NCI-H146 treated with DMSO at 0.1 percent for 48 hours (cell line): ENCODE results near the gene HNRNPUL2.
A peak's percentile ranks its signal among the peaks of the same experiment; 100 is the strongest.

Experiments
- DNase-seq: peaks from one replicate; lab custom pipeline; 2025; ENCODE audit not compliant: unreplicated experiment; lab: John Stamatoyannopoulos, UW

HNRNPUL2 gene

DNA sequence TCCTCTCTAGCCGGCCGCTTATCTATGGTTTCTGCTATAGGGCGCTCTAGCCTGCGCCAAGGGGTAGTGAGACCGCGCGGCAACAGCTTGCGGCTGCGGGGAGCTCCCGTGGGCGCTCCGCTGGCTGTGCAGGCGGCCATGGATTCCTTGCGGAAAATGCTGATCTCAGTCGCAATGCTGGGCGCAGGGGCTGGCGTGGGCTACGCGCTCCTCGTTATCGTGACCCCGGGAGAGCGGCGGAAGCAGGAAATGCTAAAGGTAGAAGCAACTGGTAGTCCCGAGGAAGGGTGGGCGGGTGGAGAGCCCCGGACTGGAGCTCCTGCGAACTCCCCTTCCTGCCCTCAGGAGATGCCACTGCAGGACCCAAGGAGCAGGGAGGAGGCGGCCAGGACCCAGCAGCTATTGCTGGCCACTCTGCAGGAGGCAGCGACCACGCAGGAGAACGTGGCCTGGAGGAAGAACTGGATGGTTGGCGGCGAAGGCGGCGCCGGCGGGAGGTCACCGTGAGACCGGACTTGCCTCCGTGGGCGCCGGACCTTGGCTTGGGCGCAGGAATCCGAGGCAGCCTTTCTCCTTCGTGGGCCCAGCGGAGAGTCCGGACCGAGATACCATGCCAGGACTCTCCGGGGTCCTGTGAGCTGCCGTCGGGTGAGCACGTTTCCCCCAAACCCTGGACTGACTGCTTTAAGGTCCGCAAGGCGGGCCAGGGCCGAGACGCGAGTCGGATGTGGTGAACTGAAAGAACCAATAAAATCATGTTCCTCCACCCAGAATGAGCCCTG, 55.5 kb downstream of the HNRNPUL2 start, which contains the start of the genes LBHD1 and UQCC3:
Gene LBHD1 (minus strand): TSS at position 660 of the 782 bp plus-strand sequence. CDS start 2,236 bp downstream, outside the sequence.
Gene UQCC3 (plus strand): TSS at position 66 of the 782 bp plus-strand sequence. CDS start 73 bp downstream, at position 139.
- peak; percentile 77 for DNase-seq

DNA sequence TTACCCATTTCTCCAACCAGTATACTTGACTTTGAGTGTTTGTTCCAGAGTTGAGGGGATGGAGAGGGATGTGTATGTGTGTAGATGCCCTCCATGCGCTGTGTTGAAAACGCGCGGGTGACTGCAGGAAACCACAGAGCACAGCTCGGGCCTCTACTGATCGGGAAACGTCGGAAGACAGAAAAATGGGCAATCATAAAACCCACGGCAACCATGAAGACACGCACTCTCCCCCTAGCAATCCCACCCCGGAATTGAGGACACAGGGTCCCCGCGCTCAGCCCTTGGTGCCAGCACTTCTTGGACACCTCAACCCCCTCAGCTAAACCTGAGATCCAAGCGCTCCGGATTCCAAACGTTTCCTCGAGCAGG, 56.0 kb downstream of the HNRNPUL2 start:
- DNase-seq: peak; percentile 63

DNA sequence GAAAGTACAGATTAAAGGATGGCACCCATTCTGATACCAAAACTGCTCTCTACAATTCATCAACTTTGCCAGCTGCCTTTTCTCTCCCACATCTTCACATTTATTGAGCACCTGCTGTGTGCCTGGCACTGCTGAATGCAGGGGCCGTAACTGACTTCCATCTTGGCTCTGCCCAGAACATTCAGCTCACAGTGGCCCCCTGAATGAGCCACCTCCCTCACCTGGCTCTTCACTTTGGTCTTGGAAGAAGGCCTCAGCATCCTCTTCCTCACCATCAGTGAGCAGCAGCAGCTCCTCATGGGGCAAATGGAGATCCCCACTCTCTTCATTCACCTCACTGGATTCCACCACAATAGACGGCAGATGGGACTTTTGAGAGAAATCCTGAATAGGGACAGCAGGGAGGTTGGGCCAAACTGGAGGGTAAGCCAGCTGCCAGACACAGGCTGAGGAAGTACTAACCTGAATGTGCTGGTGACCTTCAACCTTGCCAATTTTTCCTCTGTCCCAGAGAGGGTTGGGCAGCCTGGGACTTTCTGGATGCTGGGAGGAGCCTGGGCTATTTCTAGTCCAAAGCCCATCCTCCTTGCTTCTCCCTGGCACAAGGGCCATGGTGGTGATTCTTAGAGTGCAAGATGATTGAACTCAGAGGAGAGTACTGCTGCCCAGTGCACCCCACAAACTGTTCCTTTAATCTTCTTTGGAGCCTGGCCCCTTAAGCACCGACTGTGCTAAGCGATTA, 57.7 kb downstream of the HNRNPUL2 start:
- DNase-seq: no peak

DNA sequence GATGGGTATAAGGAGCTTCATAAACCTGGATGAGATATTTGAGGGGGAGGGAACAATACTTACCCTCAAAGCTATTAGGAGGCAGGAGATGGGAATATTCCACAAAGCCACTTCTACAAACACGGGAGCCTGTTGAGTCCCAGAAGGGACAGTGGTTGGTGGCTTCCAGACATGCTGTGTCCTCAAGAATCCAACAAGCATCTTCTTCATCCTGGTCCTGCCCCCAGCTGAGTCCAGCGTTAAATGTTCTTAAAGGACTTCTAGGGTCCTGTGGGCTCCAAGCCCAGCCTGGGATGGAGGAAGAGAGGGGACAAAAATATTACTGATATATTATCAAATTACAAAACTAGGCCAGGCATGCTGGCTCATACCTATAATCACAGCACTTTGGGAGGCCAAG, 59.8 kb downstream of the HNRNPUL2 start:
- no peak for DNase-seq

DNA sequence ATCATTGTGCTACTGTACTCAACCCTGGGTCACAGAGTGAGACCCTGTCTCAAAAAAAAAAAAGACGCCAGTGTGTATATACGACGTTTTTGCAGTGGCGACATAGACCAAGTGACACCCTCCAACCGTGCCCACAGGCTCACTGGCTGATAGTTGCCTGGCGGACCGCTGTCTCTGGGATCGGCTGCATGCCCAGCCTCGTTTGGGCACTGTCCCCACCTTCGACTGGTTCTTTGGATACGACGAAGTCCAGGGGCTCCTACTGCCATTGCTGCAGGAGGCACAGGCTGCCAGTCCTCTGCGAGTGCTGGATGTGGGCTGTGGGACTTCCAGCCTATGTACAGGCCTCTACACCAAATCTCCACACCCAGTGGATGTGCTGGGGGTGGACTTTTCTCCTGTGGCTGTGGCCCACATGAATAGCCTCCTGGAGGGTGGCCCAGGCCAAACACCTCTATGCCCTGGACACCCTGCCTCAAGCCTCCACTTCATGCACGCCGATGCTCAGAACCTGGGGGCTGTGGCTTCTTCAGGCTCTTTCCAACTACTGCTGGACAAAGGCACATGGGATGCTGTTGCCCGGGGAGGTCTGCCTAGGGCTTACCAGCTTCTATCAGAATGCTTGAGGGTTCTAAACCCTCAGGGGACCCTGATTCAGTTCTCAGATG, 60.9 kb downstream of the HNRNPUL2 start:
- DNase-seq: no peak

DNA sequence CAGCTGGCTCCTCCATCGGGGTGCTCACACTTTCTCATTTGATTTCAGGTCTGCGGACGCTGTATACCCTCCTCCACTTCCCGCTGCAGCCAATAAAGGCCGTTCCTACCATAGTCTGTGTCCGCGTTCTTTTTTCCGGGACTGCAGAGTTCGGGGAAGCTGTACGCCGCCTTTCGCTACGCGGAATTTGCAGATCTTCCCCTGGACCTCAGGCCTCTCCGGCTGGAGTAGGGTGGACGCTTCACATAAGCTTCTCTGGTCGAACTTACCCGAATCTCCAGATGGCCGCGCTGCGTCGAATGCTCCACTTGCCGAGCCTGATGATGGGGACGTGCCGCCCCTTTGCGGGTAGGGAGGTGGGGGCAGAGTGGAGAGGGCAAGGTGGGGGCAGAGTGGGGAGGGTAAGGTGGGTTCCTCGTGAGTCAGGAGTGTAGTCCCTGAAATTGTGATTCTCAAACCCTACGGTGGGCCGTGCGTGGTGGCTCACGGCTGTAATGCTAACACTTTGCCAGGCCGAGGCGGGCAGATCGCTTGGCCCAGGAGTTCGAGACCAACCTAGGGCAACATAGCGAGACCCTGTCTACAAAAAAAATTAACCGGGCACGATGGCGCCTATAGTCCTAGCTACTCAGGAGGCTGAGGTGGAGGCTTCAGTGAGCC, 61.5 kb downstream of the HNRNPUL2 start:
- peak; percentile 22 for DNase-seq

DNA sequence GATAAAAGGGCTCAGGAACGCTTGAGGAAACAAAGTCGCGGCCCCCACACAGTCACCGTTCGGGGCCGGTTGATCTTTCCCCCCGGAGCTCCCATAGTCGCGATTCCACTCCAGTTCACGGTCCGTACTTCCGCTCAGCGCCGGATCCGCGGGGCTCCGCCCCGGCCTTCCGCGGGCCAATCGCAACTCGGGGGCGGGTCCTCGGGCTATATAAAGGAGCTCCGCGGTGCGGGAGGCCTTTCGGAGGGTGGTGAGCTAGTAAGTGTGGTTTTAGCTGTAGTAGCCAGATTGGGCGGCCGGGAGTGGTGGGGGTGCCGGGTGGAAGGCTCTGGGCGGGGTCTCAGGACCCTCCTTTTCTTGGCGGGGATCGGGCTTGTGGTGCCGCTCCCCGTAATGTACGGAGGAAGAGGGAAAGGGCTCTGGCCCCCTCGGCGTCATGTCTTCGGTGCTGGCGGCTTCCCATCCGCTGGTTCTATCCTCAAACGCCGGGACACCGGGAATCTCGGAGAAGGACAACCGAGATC, 62.1 kb downstream of the HNRNPUL2 start, which contains the start of the genes C11orf98 and CSKMT:
Gene C11orf98 (minus strand): TSS at position 136 of the 524 bp plus-strand sequence. CDS start 41 bp downstream, at position 95.
Gene CSKMT (plus strand): TSS at position 238 of the 524 bp plus-strand sequence. CDS start 568 bp downstream, outside the sequence.
- DNase-seq: peak; percentile 87

DNA sequence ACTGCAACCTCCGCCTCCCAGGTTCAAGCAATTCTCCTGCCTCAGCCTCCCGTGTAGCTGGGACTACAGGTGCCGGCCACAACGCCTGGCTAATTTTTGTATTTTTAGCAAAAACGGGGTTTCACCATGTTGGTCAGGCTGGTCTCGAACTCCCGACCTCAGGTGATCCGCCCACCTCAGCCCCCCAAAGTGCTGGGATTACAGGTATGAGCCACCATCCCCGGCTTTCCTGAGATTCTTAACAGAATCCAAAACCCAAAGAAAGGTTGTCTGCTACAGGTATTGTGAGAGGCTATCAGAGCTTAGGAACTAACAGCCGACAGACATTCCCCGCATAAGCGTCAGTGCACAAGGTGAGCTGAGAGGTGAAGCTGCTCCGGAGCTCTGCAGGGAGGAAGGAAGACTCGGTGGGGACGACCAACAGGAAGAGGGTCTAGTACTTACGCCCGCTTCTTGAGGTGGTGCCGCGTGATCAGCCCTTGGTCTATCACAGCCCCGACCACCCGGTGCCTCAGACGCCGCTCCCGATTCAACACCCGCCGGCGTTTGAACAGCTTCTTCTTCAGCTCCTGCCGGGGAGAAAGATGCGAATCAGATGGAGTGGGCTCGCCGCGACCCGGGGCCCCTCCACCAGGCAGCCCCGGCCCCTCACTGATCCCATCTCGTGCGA, 62.7 kb downstream of the HNRNPUL2 start:
- peak; percentile 51 for DNase-seq
